ENCODE data around the gene OR2A42. TPM values are rescaled to one million over a fixed set of nuclear protein-coding genes. Genes with fewer than 3 reads are reported as not detected.
"Not testable (repeated sequence)": the region's sequence is repeated elsewhere in the genome, so short reads cannot be mapped to it uniquely, and the experiment has no call there.

Gene OR2A42
- polyA plus RNA-seq, 5 donors: 1.9 to 5.2 (median 2.4) TPM

DNA sequence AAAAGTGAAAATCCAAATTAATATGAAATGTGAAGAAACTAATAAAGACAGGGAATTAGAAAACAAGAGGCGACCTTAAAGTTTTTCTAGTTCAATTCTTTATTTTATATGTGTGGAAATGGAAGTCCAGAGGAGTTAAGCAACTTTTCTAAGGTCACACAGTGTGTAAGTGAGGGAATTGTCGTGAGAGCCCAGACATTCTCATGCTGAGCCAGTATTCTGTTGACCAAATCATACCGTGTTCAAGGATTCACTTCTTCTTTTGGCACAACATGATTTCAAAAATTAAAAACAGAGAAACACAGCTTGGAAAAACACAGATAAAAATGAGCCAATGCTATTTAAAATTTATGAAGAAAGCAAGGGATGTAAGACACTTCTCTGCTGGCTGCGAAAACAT lies 12.5 kb downstream of the OR2A42 start:
- not testable (repeated sequence) for DNase-seq

DNA sequence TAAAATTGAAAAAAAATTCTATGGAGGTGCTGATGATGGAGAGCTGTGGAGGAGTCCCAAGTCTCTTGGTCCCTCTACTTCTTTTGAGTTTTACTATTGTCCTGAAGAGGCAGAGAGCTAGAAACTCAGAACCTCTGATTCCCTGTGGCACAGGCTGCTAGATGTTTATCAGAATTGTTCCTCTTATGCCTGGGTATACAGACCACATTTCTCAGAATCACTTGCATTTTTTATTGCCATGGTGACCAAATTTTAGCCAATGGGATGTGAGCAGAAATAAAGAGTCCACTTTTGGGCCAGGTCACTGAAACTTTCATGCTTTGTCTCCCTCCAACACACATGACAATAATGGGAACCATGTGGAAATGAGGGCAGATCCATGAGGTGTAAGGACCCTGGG lies 15.7 kb downstream of the OR2A42 start:
- not testable (repeated sequence) for DNase-seq

DNA sequence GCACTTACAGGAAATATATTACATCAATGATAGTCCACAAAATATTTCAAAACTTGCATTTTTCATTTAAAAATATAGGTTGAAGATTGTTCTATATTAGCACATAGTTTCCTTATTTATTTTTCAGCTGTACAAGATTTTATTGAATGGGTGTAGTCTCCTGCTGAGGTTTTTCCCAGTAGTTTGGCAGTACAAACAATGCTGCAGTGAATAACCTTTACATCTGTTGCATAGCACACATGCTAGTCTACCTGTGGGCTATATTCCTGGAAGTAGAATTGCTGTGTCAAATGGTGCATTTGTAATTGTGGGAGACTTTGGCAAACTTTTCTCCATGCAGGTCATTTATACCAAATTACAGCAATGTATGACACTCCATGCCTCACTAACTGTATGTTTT lies 18.9 kb downstream of the OR2A42 start:
- not testable (repeated sequence) for DNase-seq

DNA sequence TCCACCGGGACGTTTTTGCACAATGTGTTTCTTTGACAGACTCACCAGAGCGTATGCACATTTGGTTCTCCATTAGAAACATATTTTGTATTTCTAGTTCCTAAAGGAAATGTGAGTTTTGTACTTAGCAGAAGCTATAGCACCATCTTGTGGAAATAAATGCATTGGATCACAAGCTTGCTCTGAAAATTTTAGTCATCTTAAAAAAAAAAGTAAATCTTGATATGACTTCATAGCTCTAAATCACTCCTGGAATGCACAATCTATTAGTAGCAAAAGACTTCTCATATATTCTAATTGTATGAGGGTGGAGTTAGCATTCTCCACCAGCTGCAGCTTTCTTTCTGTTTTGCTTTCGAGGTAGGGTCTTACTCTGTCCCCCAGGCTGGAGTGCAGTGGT lies 20.3 kb downstream of the OR2A42 start:
- DNase-seq: not testable (repeated sequence)

DNA sequence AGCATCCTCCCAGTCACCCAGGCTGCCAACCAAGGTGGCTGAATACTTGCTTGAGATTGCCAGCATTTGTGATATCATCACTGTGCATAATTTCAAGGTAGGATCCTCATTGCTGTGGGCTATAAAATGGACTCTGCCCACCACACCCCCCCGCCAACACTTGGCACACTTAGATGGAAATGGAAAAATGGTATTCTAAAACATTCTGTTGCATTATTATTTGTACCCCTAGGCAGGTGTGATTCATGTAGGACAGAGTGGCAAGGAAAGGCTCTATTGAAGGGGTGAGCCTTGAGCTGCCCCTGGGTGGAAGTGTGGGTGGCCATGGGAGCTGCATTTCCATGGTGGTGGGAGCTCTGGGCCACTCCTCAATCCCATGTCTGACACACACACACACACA lies 20.8 kb downstream of the OR2A42 start:
- not testable (repeated sequence) for DNase-seq

DNA sequence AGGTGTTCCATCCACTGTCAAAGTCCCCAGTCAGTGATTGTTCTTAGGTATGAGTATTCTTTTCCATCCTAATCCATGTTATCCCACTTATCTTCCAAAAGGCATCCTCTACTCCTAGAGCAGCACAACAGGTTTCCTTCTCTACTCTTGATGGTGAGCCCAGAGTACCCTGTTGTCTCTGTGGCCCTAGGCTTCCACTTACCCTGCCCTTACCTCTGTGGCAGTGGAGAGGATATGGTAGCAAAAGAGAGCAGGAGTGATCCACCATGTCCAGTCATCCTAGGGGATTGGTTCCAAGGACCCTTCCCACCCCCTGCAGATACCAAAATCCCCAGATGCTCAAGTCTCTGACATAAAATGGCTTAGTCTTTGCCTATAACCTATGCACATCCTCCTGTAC lies 22.2 kb downstream of the OR2A42 start:
- not testable (repeated sequence) for DNase-seq

DNA sequence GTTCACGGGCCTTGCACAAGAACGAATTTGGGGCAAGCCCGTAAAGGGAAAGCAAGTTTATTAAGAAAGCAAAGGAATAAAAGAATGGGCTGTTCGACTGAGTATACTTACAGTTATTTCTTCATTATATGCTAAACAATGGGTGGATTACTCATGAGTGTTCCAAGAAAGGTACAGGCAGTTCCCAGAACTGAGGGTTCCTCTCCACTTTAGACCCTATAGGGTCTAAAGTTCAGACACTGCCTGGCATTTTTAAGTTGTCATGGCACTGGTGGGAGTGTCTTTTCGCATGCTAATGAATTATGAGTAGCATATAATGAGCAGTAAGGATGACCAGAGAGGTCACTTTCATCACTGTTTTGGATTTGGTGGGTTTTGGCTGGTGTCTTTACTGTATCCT lies 34.1 kb downstream of the OR2A42 start:
- DNase-seq: not testable (repeated sequence)

DNA sequence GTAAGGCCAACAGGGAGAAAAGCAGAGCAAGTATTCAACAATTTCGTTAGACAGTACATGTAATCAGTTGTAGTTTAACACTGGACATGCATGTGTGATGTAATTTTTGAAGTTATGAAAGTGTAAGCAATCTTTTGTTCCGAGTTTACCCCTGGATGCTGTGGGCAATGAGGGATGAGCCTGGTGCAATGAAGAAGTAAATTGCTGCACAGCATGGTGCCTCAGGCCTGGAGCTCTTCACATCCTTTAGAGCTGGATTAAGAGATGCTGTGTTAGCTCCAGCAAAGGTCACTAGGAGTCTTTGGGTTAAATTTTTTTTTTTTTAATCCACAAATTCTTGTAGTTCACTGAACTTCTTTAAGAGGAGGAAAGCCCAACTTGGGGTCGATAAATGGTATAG lies 36.3 kb downstream of the OR2A42 start:
- DNase-seq: not testable (repeated sequence)

DNA sequence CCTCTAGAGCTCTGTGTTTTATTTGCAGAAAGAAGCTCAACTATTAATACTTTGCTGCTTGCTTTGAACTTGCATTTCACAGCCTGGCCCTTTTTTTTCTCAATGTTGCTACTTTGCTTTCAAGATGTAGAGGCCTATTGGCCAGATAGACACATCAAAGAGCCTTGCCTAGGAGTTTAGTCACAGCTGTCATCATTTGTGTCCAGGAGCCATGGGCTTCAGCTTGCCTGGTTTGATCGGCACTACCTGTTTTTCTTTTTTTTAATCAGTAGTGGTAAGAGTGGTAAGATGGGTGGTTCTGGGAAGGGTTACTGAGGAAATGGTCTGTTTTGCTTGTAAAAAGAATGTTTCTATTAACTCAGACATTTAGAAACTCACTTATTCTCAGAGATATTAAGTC lies 37.4 kb downstream of the OR2A42 start:
- DNase-seq: not testable (repeated sequence)

DNA sequence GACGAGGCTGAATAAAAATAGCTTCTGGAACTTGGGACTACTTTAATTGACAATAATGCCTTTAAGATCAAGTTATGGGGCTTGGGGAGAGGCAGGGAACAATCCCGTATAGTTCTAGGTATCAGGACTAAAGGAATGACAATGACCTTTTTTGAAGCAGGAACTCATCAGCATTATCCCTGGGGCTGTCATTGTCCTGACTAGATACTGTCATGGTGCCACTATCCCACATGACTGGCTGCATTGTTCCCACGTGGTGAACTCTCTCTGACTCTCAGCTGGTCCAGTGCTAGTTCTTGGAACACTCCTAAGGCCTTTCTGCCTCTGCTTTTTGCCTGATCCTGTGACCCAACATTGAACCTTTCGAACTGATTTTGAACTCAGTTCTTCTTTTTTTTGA lies 40.5 kb downstream of the OR2A42 start:
- DNase-seq: not testable (repeated sequence)

DNA sequence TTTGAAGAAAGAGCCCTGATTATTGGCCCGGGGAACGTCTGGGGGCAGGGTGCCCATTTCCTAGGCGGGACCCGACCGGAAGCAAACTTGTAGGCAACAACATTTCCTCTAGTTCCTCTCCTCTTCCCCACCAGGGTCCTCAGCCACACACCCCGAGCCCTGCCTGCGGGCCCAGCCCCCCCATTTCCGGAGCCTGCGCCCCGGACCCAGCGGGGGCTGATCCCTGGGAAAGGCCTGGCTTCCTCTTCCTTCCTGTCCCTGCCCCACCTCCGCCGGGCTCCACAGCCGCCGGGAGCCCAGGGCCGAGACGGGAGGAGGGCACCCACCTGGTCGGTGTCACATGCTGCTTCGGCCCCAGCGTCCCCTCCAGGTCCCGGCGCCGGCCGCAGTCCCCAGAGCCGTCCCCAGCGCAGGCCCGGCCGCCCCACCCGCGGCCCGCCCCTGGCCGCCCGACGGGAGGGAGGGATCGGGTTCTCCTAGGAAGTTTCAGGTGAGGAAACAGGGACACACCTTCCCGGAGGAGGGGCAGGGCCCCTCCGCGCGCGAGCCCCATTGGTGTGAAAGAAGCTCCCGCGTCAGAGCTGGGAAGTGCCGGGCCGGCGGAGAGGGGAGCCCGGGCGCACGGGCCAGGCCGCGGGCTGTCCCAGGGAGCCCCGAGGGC lies 44.1 kb downstream of the OR2A42 start, which contains the start of gene ARHGEF35:
Gene ARHGEF35 (minus strand): TSS at position 622 of the 661 bp plus-strand sequence. CDS start 7,450 bp downstream, outside the sequence.
- not testable (repeated sequence) for DNase-seq

DNA sequence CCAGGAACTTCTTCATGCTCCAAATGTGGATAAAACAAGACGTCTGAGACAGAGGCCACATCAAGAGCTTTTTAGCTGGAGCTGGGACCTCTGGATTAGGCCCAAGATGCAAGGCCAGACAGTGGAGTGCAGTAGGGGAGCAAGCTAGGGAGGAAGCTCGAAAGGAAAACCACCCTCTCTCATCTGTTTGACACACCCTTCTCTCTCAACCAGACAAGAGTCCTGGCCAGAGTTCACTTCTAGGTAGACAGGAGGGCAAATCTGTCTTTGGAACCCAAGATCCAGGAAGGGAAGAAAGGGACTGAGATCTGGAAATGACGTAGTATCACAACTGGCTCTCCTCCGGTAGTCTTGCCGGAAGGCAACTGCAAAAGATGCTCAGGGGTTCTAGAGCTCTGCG lies 45.0 kb downstream of the OR2A42 start:
- DNase-seq: not testable (repeated sequence)

DNA sequence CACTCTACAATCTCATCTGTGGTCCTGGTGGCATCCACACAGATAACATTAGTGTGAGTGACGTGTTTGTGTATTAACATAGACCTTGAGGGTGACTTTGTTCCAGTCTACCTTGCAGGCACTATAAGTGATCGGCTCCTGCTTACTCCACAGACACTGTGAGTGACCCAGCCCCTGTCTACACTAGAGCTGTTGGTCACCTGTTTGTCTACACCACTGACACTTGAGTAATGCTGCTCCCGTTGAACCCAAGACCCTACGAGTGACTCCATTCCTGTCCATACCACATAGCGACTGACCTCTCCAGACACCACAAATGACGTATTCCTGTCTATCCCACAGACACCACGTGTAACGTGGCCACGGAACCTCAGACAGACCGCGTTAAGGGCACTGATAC lies 45.6 kb downstream of the OR2A42 start:
- not testable (repeated sequence) for DNase-seq

DNA sequence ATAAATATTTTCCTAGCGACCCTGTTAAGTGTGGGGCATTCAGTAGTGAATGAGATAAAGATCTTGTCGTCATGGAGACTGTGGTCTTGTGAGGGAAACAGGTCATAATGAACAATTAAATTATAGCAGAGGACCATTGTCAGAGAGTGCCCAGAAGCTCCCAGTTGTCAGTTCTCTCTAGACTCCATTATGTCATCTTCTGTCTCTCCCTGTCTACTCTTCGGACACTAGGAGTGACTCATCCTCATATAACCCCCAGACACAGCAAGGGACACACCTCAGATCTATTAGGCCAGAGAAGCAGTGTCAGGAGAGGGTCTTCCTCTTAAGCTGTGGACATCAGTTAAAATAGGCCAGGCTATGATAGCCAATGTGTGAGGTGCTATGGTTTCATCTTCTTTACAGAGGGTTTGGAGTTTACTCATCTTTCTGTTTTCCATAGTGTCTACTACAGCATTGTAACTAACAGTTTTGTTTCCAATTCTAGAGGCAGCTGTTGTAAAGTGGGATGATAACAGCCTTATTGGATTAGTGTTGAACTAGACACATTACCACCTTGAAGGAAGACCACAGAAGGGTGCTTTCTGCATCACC lies 50.7 kb downstream of the OR2A42 start:
- not testable (repeated sequence) for DNase-seq

DNA sequence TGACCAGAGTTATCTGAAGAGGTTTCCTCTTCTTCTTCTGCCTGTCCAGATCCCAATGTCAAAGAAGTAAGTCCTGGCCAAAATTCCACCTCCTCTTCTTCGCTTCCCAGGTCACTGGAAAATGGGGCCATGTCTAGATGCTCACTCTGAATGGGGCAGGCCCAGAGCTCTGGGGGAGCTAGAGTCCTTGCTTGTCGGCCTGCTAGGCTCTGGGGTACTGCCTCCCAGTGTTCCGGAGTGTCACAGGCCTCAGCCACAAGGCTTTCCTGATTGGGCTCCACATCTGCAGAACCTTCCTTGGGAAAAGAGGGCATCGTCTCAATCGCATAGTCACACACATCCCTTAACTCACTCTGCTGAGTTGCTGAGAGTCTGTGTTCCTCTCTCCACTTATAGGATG lies 51.6 kb downstream of the OR2A42 start:
- not testable (repeated sequence) for DNase-seq

DNA sequence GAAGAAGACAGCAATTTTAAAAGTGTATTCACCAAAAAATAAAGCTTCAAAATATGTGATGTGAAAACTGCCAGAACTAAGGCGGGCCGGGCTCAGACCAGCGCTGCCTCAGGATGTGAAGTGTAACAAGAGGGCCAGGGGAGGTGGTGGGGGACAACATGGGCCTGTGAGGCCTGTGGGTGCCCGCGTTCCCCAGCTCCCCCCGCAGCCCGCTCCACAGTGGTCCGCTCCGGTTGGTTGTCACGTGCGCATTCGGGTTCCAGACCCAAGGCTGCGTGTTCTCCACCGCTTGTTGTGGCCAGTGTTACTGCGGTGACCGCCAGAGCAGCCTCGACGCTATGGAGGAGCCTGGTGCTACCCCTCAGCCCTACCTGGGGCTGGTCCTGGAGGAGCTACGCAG lies 56.2 kb downstream of the OR2A42 start, which contains the start of gene CTAGE4:
Gene CTAGE4 (plus strand): TSS at position 301 of the 400 bp plus-strand sequence. CDS start 38 bp downstream, at position 339.
- DNase-seq: not testable (repeated sequence)

DNA sequence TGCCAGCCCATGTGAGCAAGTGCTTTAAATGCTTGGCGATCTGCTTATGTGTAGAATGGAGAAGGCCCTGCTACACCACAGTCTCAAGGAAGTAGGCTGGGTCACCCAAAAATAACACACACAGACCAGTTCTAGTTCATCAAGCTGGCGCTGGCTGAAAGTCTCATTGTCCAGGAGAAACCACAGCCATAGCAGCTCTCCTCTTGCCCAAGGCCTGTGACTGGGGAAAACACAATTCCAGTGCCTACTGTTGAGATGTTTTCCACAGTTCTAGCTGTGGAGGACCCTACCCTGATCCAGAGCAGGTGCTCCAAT lies 60.3 kb downstream of the OR2A42 start:
- not testable (repeated sequence) for DNase-seq

DNA sequence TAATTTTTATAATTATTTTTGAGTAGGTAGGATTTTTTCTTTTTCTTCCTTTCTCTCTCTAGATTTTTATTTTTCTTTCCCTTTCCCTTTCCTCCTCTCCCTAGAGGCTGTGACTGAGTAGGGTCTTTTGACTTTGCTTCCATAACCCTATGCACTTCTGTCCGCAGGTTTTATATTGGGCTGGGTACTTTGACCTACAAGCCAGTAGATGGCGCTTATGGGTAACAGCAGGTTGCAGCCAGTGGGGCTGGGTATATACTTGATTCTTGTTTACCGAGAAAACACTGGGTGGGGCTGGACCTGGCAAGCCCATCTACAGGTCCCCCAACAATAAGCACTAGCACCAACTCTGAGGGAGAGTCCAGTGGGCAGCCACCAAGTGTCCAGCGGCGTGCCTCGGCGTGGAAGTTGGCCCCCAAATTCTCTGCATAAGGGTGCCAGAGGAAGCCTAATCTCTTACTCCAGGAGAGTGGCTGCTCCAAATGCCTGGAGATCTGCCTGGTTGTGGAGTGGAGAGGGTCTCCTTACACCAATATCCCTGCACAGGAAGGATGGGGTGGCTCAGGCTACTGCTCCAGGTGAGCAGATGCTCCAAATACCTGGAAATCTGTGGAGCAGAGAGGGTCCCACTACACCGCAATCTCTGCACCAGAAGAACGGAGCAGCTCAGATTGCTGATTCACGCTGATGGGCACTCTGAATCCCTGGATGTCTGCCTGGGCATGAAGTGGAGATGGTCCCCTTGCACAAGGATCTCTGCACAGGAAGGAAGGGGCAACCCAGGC lies 60.8 kb downstream of the OR2A42 start:
- peak in 1 of 2 donors; percentile 1 for DNase-seq

All from right lung (tissue), 5 donors.